SK-N-MC (cell line): ENCODE measurements around the gene COQ10B.
"Not testable (repeated sequence)": the region's sequence is repeated elsewhere in the genome, so short reads cannot be mapped to it uniquely, and the experiment has no call there.

ENCODE experiments used
- DNase-seq: peaks from one replicate; pipeline ENCODE4 v3.0.0-alpha.2; 2011; ENCODE audit warnings: low read depth, low spot score
- H3K27ac ChIP-seq: fragments of 200-600 bp; sonication (generic); 2 replicates; pipeline ENCODE4 v1.5.1; 2016; ENCODE audit warnings: mixed run types
- H3K36me3 ChIP-seq: fragments of 200-600 bp; sonication (generic); 2 replicates; pipeline ENCODE4 v1.6.1; 2017; ENCODE audit warnings: antibody characterized with exemption, low read length, mixed read lengths; ENCODE audit not compliant: insufficient read depth
- H3K4me3 ChIP-seq: fragments of 200-600 bp; sonication (generic); 2 replicates; pipeline ENCODE4 v1.5.1; 2016
- H3K9ac ChIP-seq: fragments of 200-600 bp; sonication (generic); 2 replicates; pipeline ENCODE4 v1.8.0; 2017; ENCODE audit warnings: mixed run types, mixed read lengths; ENCODE audit not compliant: insufficient read length
- H3K9me3 ChIP-seq: fragments of 200-600 bp; sonication (generic); 2 replicates; pipeline ENCODE4 v1.6.1; 2017; ENCODE audit warnings: low read depth, mild to moderate bottlenecking, antibody characterized with exemption, low read length, moderate library complexity, mixed read lengths
- EZH2 ChIP-seq: fragments of 200-600 bp; sonication (generic); IDR thresholded peaks from one replicate; pipeline ENCODE4 v1.6.1; 2017; ENCODE audit warnings: antibody characterized with exemption
- FOXP2 ChIP-seq: optimal IDR thresholded peaks from 2 replicates; pipeline ENCODE3; 2011; ENCODE audit warnings: mild to moderate bottlenecking, moderate library complexity; ENCODE audit not compliant: insufficient read depth; ENCODE audit errors: extremely low read length, control extremely low read depth
- POLR2AphosphoS5 ChIP-seq: IDR thresholded peaks from 2 replicates; pipeline ENCODE4 v1.6.1; 2012; ENCODE audit warnings: mild to moderate bottlenecking, low read depth, low read length, borderline replicate concordance

Gene COQ10B

GRCh38 chr2:197426723-197427603 is 26.4 kb upstream of the COQ10B start:
- TF ChIP-seq EZH2 (no peak), POLR2AphosphoS5 (no peak), FOXP2 (no peak)
- peak overlapping the region; percentile 14; the same call in 1 of the 2 replicates for H3K4me3 ChIP-seq
- peaks cover 36% of the 10 kb centered on the region for H3K36me3 ChIP-seq
- peak overlapping the region; percentile 24 for H3K9ac ChIP-seq
- H3K27ac ChIP-seq = peak overlapping the region; percentile 56
- no peak for DNase-seq
- H3K9me3 ChIP-seq = no peaks in the 10 kb centered on the region

- no peak overlapping the region for H3K4me3 ChIP-seq
- no peak overlapping the region for H3K9ac ChIP-seq
- no peaks in the 10 kb centered on the region for H3K9me3 ChIP-seq
- no peak for TF ChIP-seq POLR2AphosphoS5
- TF ChIP-seq FOXP2 = no peak
- TF ChIP-seq EZH2 = no peak
- peaks cover 31% of the 10 kb centered on the region for H3K36me3 ChIP-seq
- H3K27ac ChIP-seq = no peak overlapping the region
- DNase-seq = no peak
These were observed 25.4 kb upstream of the COQ10B start for GRCh38 chr2:197427986-197428385.

GRCh38 chr2:197431858-197432257 is 21.5 kb upstream of the COQ10B start:
- Histone ChIP-seq H3K9me3 (no peaks in the 10 kb centered on the region), H3K27ac (no peak overlapping the region), H3K9ac (no peak overlapping the region), H3K36me3 (peaks cover 21% of the 10 kb centered on the region), H3K4me3 (peak overlapping the region; percentile 95)
- TF ChIP-seq EZH2 = no peak
- no peak for TF ChIP-seq FOXP2
- no peak for TF ChIP-seq POLR2AphosphoS5
- no peak for DNase-seq

- DNase-seq, H3K9me3 ChIP-seq: not testable (repeated sequence)
- Histone ChIP-seq H3K36me3 (peaks cover 21% of the 10 kb centered on the region), H3K9ac (peak overlapping the region; percentile 99), H3K27ac (0 out of 2 replicates have a peak overlapping the region, but pooled peaks have one; percentile 29), H3K4me3 (peak overlapping the region; percentile 95)
These were observed 20.8 kb upstream of the COQ10B start for GRCh38 chr2:197432527-197432926.

- Histone ChIP-seq H3K27ac (peak overlapping the region; percentile 94), H3K4me3 (peak overlapping the region; percentile 95), H3K9ac (peak overlapping the region; percentile 99), H3K9me3 (no peaks in the 10 kb centered on the region), H3K36me3 (peaks cover 14% of the 10 kb centered on the region)
- TF ChIP-seq FOXP2 (no peak), POLR2AphosphoS5 (no peak), EZH2 (no peak)
- DNase-seq = no peak
These were observed 19.4 kb upstream of the COQ10B start for GRCh38 chr2:197433780-197434438.

- H3K36me3 ChIP-seq = peaks cover 5% of the 10 kb centered on the region
- peak; percentile 87 for DNase-seq
- TF ChIP-seq POLR2AphosphoS5 = peak; percentile 96
- peak; percentile 63 for TF ChIP-seq FOXP2
- no peak for TF ChIP-seq EZH2
- peak within 1 kb of the TSS; percentile 99 for H3K9ac ChIP-seq
- peak within 1 kb of the TSS; percentile 94 for H3K27ac ChIP-seq
- no peaks in the 10 kb centered on the region for H3K9me3 ChIP-seq
- peak within 1 kb of the TSS; percentile 95 for H3K4me3 ChIP-seq
These were observed 18.5 kb upstream of the COQ10B start, which contains the start of gene SF3B1 for GRCh38 chr2:197434541-197435513. Gene SF3B1 (minus strand): TSS chr2:197435028. CDS start chr2:197434999, 29 bp downstream.

- no peak for TF ChIP-seq EZH2
- no peak for TF ChIP-seq FOXP2
- no peak for TF ChIP-seq POLR2AphosphoS5
- no peaks in the 10 kb centered on the region for H3K9me3 ChIP-seq
- DNase-seq = no peak
- H3K4me3 ChIP-seq = peak overlapping the region; percentile 95
- H3K27ac ChIP-seq = peak overlapping the region; percentile 89
- H3K36me3 ChIP-seq = peaks cover 4% of the 10 kb centered on the region; the same call in 1 of the 2 replicates
- peak overlapping the region; percentile 99 for H3K9ac ChIP-seq
These were observed 17.5 kb upstream of the COQ10B start for GRCh38 chr2:197435598-197436420.

GRCh38 chr2:197437380-197437779 is 16.0 kb upstream of the COQ10B start:
- Histone ChIP-seq H3K9me3 (no peaks in the 10 kb centered on the region), H3K9ac (no peak overlapping the region), H3K27ac (no peak overlapping the region), H3K36me3 (no peaks in the 10 kb centered on the region; the same call in 1 of the 2 replicates), H3K4me3 (no peak overlapping the region)
- DNase-seq = no peak
- no peak for TF ChIP-seq FOXP2
